Glutamatergic neuron (in vitro differentiated cells): ENCODE results near the gene DOCK9. TPM values are rescaled to one million over a fixed set of nuclear protein-coding genes. Genes with fewer than 3 reads are reported as not detected.

Experiments
- DNase-seq: peaks from one replicate; pipeline ENCODE4 v3.0.0; 2022
- H3K27ac Mint-ChIP-seq: one replicate; pipeline ENCODE4 v1.8.0; 2020; ENCODE audit warnings: mild to moderate bottlenecking, mixed read lengths, inconsistent platforms; ENCODE audit not compliant: unreplicated experiment
- H3K27me3 Mint-ChIP-seq: one replicate; pipeline ENCODE4 v1.8.0; 2020; ENCODE audit warnings: mild to moderate bottlenecking, moderate library complexity, mixed read lengths, inconsistent platforms; ENCODE audit not compliant: unreplicated experiment
- H3K36me3 Mint-ChIP-seq: one replicate; pipeline ENCODE4 v1.8.0; 2020; ENCODE audit warnings: mild to moderate bottlenecking, mixed read lengths, inconsistent platforms; ENCODE audit not compliant: unreplicated experiment
- H3K4me1 Mint-ChIP-seq: one replicate; pipeline ENCODE4 v1.8.0; 2020; ENCODE audit warnings: mild to moderate bottlenecking, low read depth, mixed read lengths, inconsistent platforms; ENCODE audit not compliant: unreplicated experiment
- H3K4me3 Mint-ChIP-seq: one replicate; pipeline ENCODE4 v1.8.0; 2020; ENCODE audit warnings: mild to moderate bottlenecking, mixed read lengths, inconsistent platforms; ENCODE audit not compliant: unreplicated experiment
- H3K9me3 Mint-ChIP-seq: one replicate; pipeline ENCODE4 v1.8.0; 2020; ENCODE audit warnings: mild to moderate bottlenecking, moderate library complexity, mixed read lengths, inconsistent platforms; ENCODE audit not compliant: unreplicated experiment
- total RNA-seq: library from RNA; stranded (reverse); fragmentation: NEBNext Ultra II Directional; extraction: Animal tissue kit (Norgen Biotek cat#: 25700); gene quantifications from one replicate; pipeline ENCODE4 v1.2.1, GENCODE V29; 2021; ENCODE audit not compliant: unreplicated experiment
- TF ChIP-seq, protein P1 (sequence below): fragments of 200-600 bp; sonication (generic); IDR thresholded peaks from one replicate; pipeline ENCODE4 v1.5.0; 2021; ENCODE audit not compliant: partially characterized antibody, unreplicated experiment

Gene DOCK9
- total RNA-seq, 1 donor from 2014 or later, result 4.5 TPM

DNA sequence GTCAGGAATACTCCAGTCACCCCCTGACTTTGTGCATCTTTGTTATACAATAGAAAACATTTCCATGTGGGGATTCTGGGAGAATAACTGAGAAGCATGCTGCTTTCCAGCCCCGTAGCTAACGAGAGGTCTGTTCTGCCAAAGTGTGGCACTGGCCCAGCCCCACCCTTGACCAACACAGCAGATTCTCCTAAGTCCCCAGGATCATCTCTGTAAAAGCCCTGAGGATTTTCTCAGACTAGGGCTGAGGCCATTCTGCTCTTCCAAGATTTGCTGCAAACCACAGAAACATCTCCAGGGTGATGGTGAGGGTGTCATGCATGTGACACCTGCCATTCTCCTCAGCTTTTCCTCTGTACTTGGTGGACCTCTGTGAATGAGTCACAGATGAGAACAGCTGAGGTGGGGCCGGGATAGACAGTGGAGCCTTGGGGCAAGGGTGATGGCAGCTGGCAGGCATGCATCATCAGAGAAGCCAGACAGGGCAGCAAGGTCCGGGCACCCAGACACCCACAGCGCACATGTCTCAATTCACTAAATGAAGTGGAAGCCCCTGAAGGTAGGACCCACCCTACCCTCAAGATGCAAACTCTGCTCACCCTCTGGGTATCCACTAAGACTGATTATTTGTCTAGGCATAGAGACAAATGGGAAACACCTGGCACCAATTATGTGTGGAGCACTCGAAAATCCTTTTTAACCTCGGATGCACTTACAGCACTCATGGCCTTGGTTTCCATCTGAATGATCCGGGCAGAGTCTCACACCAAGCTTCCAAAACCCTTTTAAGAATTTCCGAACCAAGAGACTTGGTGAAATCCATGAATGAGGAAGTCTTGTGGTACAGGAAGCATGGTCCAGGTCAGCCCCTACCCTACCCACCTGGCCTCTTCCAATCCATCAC, 20.1 kb upstream of the DOCK9 start:
- TF ChIP-seq, protein P1, sequence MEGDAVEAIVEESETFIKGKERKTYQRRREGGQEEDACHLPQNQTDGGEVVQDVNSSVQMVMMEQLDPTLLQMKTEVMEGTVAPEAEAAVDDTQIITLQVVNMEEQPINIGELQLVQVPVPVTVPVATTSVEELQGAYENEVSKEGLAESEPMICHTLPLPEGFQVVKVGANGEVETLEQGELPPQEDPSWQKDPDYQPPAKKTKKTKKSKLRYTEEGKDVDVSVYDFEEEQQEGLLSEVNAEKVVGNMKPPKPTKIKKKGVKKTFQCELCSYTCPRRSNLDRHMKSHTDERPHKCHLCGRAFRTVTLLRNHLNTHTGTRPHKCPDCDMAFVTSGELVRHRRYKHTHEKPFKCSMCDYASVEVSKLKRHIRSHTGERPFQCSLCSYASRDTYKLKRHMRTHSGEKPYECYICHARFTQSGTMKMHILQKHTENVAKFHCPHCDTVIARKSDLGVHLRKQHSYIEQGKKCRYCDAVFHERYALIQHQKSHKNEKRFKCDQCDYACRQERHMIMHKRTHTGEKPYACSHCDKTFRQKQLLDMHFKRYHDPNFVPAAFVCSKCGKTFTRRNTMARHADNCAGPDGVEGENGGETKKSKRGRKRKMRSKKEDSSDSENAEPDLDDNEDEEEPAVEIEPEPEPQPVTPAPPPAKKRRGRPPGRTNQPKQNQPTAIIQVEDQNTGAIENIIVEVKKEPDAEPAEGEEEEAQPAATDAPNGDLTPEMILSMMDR, result no peak
- H3K4me1 Mint-ChIP-seq, result no peaks in the 10 kb centered on the region
- DNase-seq, result no peak
- H3K36me3 Mint-ChIP-seq, result no peaks in the 10 kb centered on the region
- H3K27ac Mint-ChIP-seq, result no peak overlapping the region
- no peaks in the 10 kb centered on the region for H3K27me3 Mint-ChIP-seq
- H3K9me3 Mint-ChIP-seq, result peaks cover 1% of the 10 kb centered on the region
- no peak overlapping the region for H3K4me3 Mint-ChIP-seq

DNA sequence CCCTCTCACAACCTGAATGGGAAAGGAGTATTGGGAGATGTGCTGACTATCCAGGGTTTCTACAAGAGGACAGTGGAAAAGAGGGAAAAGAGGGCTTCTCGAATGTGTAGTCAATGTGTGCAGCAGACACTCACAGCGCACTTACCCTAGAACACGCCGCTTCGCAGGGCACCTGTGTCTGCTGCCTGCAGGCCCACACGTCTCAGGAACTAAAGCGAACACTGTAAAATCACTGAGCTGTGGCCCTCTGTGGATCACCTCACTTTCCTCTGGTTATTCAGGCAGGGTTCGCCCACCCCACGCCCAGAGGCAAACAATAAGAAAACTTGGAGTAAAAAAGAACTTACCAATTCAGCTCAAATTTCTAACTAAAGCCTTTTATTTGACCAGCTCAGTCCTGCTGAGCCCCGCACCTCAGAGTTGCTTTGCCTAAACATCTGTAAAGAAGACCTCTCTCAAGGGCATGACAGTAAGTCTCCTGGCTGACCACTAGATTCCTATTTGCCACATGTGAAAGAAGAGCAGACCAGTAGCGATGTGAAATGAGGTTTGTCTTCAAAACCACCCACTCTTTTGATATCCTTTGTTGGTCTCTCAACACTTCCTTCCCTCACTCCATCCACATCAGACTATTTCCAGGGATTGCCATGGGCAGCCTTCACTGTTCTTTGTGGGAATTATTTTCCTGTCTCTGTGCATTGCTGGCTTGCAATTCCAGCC, 19.3 kb upstream of the DOCK9 start:
- no peaks in the 10 kb centered on the region for H3K27me3 Mint-ChIP-seq
- no peak overlapping the region for H3K27ac Mint-ChIP-seq
- H3K9me3 Mint-ChIP-seq, result peaks cover 1% of the 10 kb centered on the region
- H3K4me3 Mint-ChIP-seq, result no peak overlapping the region
- no peaks in the 10 kb centered on the region for H3K36me3 Mint-ChIP-seq
- no peaks in the 10 kb centered on the region for H3K4me1 Mint-ChIP-seq
- TF ChIP-seq, protein P1, result no peak
- DNase-seq, result no peak

DNA sequence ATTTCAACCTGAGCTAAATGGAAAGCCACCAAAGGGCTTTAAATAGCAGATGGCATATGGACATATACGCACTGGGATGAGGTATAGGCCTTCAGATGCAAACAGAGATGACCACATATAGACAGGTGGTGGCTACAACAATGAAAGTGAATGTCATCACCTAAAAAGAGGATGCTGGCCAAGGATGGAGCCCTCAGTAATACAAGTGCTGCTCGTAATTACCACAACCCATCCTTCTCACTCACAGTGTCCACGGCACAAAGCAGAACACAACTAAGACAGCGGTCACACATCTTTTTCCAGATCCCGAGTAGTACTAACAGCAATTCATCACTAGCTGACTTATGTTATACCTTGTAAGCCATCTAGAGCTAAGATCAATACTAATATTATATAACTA, 18.2 kb upstream of the DOCK9 start:
- no peaks in the 10 kb centered on the region for H3K4me1 Mint-ChIP-seq
- TF ChIP-seq, protein P1, result no peak
- no peak overlapping the region for H3K27ac Mint-ChIP-seq
- no peaks in the 10 kb centered on the region for H3K27me3 Mint-ChIP-seq
- no peak for DNase-seq
- no peak overlapping the region for H3K4me3 Mint-ChIP-seq
- no peaks in the 10 kb centered on the region for H3K36me3 Mint-ChIP-seq
- H3K9me3 Mint-ChIP-seq, result peaks cover 1% of the 10 kb centered on the region

DNA sequence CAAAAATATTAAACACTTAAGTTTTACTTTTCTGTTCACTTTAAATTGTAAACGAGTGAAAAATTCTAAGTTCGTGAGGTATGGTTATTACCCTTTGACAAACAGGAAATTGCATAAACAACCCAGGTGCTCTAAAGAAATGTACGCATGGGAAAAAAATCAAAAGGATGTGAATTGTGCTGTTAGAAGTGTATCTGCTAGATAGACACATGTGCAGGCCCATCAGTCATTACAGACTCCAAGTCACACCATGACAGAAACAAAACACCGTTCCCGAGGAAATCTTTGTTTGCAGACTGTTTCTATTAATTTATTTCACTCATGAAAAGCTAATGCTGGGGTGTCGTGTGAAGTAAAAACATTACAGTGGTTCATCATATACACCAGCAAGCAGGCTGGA, 17.0 kb upstream of the DOCK9 start:
- Mint-ChIP-seq H3K4me1 (no peaks in the 10 kb centered on the region), H3K4me3 (no peak overlapping the region), H3K9me3 (peaks cover 1% of the 10 kb centered on the region), H3K27ac (no peak overlapping the region), H3K27me3 (no peaks in the 10 kb centered on the region), H3K36me3 (no peaks in the 10 kb centered on the region)
- DNase-seq, result no peak
- TF ChIP-seq, protein P1, result no peak

DNA sequence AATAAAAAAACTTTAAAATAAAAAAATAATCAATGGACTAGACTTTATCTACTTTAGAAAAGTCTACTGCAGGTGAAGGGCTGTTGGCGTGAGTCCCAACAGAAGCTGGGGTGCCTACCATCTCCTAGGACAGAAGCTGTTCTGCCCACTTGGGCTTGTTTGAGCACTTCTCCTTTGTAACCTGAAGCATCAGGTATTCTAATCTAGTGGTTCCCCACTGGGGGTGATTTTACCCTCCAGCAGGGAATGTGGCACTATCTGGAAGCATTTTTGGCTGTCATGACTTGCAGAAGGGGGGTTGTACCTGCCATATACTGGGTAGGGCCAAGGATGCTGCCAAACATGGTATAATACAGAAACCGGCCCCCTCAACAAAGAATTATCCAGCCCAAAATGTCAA, 16.2 kb upstream of the DOCK9 start:
- Mint-ChIP-seq H3K36me3 (no peaks in the 10 kb centered on the region), H3K9me3 (peaks cover 1% of the 10 kb centered on the region), H3K4me1 (no peaks in the 10 kb centered on the region), H3K27ac (no peak overlapping the region), H3K4me3 (no peak overlapping the region), H3K27me3 (no peaks in the 10 kb centered on the region)
- no peak for DNase-seq
- TF ChIP-seq, protein P1, result no peak
